Fibroblast of gingiva (primary cell): ENCODE results near the gene ADAM12.
"Not testable (repeated sequence)": the region's sequence is repeated elsewhere in the genome, so short reads cannot be mapped to it uniquely, and the experiment has no call there.

Experiments
- DNase-seq: peaks from one replicate; pipeline ENCODE4 v3.0.0-alpha.2; 2011; ENCODE audit warnings: low read depth

Gene ADAM12

DNA sequence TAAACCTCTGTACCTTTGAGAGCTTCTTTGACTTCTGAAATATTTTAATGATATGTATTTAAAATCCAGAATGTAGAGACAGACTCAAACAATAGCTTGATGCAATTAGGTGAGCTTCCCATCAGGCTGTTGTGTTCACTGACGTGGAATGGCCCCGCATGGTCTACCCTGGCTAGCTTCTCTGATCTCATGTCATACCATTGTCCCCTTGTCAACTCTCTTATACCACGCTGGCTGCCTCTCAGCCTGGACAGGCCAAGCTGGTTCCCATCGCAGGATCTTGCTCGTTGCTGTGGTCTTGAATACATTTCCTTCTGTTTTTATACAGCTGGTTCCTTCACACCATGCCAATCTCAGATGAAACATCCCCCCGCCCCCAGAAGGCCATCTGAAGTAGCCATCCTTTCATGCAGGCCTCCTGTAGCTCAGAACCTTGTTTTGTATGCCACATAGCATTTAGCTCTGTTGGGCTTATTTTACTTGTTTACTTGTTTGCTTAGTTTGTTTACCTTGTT lies 407.7 kb downstream of the ADAM12 start:
- DNase-seq, result no peak

DNA sequence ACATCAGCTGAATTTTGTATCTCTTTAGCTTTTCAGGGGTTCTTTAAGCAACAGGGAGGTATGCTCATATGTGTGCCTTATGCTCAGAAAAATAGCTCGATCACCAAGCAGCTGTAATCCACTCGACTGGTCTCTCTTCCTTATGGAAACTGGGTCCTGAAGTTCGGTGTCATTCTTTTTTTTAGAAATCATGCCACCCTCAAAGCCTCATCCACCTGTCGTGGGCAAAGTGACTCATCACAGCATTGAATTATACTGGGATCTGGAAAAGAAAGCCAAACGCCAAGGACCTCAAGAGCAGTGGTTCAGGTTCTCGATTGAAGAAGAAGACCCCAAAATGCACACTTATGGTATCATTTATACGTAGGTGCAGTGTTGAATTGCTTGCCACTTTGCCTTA lies 408.3 kb downstream of the ADAM12 start:
- DNase-seq, result no peak

DNA sequence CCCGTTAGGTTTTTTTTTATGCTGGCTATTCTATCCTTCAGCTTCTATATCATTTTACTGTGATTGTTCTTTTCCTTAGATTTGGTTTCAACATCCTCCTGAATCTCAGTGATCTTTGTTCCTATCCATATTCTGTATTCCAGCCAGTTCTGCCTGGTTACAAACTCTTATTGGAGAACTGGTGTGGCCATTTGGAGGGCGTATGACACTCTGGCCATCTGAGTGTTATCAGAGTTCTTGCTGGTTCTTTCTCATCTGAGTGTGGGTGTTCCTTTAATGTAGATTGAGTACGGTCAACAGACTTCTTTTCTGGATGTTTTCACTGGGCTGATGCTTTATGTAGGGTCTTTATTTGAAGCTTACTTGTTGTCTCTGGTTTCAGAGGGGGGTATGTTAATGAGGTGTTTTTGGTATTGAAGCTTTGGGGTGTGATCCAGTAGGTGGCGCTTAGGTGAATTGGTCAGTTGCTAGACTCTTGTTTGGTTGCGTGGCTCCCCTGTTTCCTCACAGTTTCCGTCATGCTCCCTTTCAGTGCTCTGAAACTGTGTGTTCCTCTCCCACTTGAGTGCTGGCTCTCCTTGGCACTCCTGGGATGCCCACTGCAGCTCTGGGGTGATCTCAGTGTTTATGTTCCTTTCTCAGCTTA lies 411.2 kb downstream of the ADAM12 start:
- no peak for DNase-seq

DNA sequence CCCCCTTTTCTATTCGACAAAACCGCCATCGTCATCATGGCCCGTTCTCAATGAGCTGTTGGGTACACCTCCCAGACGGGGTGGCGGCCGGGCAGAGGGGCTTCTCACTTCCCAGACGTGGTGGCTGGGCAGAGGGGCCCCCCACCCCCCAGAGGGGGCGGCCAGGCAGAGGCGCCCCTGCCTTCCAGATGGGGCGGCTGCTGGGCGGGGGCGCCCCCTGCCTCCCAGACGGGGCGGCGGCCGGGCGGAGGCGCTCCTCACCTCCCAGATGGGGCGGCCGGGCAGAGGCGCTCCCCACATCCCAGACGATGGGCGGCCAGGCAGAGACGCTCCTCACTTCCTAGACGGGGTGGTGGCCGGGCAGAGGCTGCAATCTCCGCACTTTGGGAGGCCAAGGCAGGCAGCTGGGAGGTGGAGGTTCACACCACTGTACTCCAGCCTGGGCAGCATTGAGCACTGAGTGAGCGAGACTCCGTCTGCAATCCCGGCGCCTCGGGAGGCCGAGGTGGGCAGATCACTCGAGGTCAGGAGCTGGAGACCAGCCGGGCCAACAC lies 418.1 kb downstream of the ADAM12 start:
- not testable (repeated sequence) for DNase-seq

DNA sequence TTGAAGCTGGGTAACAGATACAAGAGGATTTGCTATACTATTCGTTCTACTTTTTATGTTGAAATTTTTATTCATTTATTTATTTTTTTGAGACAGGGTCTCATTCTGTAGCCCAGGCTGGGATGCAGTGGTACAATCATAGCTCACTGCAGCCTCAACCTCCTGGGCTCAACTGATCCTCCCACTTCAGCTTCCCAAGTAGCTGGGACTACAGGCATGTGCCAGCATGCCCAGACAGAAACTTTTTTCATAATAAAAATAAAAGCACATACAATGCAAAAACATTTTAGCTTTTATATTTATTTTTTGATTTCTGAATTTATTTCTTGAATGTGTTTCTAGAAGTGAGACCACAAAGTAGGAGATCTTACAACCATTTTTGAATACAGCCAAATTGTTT lies 420.7 kb downstream of the ADAM12 start:
- no peak for DNase-seq

DNA sequence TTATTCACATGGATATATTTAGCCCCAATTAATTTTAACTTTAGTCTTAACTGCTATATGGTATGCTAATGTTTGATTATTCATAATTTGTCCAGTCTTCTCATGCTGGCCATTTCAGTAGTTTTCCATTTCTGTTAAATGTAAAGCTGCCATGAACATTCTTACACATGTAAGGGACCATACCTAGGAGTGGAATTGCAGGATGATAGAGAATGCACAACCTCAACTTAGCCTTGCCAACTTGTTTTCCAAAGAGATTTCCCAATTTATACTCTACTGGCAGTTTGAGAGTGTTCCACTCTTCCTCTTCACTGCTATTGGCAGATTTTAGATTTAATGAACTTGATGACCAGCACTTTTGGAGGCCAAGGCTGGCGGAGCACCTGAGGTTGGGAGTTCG lies 423.7 kb downstream of the ADAM12 start:
- no peak for DNase-seq
